Ureter (tissue), 1 donor: ENCODE measurements around the gene PIGZ. TPM values are rescaled to one million over a fixed set of nuclear protein-coding genes. Genes with fewer than 3 reads are reported as not detected.
A peak's percentile ranks its signal among the peaks of the same experiment; 100 is the strongest.

Source experiments
- DNase-seq: peaks from one replicate; pipeline ENCODE4 v3.0.0-alpha.2; 2020; ENCODE audit warnings: low spot score
- total RNA-seq: library from RNA; stranded (reverse); gene quantifications from one replicate; pipeline ENCODE4 v1.2.4, GENCODE V29; 2023
- donor health status: DM: yes; HTN: yes; CAD: no.

The PIGZ gene
- 16.3 TPM for total RNA-seq

DNA sequence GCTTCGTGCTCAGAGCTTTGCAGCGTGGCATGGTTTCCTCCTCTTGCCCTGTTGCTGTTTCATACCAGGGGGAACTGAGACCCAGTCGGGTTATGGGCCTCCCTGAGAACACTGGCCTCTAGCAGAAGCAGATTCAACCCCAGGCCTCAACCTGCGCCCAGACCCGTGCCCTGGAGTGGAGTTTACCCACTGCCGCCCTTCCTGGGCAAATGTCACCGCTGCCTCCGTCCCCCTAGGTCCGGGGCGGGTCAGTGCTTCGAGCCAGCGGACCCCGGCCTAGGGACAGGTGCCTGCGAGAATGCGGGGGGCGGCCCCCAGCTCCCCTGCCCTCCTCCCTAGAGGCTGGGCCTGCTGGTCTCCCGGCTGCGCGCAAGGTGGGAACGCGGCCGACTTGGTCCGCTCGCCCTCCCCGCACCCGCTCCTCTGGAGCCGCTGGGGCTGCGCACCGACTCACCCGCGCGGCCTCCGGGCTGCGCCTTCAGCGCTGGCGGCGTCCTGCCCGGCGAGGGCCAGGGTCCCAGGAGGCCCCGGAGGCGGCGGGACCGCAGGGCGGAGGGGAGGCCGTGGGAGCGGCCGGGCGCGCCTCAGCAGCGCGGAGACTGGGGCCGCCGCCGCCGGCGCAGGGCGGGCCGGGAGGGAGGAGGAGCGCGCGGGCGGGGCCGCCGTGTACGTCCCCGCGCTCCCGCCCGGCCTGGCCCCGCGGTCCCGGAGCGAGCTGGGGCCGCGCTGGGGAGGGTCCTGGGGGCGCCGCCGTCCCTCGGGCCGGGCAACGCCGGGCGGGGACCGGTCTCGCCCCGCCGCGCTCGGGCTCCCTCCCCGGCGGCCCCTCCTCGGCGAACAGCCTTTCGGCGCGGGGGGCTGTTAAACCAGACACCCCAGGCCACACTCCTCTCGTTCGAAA is at the start of gene PIGZ:
Gene PIGZ, minus strand, starts transcription at position 601 of the 901 bp plus-strand sequence. CDS start 16,802 bp downstream, outside the sequence.
- DNase-seq: no peak

- DNase-seq: no peak
Observed at GRCh38 chr3:197017003-197017402, 48.4 kb upstream of the PIGZ start.

DNA sequence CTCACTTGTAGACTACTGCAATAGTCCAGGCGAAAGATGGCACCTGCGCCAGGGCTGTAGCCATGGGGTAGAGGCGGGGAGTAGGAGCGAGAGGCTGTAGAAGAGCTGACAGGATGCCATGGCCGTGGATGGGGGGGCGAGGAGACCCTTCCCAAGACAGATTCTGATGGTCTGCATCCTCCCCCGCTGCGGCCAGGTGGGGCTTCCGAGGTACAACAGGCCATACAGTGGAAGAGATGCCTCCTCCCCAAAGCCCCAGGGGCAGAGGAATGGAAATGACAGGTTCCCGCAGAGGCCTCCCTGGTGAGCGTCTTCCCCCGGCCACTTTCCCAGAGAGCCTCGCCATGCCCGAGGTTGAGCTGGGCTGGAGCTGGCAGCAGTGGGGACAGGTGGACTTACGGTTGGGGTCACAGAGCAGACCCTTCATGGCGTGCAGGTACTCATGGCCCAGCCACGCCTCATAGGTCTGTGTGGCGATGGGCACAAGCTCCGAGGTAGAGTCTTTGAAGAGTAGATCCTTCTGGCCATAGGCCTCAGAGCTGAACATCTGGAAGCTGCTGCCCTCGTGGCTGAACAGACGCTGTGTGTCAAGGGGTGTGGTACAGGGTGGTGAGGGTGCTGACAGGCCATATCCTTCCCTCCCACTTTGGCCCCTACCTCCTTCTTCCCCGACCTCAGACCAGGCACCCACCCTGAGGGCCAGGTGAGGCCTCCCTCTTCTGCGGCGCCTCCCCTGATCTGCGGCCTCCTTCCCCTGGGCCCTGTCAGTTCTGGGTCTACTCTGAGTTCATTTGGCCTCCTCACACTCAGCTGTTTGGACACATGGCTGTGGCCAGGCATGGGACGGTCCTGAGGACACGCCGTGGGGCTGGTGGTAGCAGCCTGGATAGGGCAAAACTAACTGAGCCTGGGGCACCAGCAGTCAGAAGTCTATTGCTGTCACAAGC is 47.4 kb upstream of the PIGZ start:
- DNase-seq: no peak

DNA sequence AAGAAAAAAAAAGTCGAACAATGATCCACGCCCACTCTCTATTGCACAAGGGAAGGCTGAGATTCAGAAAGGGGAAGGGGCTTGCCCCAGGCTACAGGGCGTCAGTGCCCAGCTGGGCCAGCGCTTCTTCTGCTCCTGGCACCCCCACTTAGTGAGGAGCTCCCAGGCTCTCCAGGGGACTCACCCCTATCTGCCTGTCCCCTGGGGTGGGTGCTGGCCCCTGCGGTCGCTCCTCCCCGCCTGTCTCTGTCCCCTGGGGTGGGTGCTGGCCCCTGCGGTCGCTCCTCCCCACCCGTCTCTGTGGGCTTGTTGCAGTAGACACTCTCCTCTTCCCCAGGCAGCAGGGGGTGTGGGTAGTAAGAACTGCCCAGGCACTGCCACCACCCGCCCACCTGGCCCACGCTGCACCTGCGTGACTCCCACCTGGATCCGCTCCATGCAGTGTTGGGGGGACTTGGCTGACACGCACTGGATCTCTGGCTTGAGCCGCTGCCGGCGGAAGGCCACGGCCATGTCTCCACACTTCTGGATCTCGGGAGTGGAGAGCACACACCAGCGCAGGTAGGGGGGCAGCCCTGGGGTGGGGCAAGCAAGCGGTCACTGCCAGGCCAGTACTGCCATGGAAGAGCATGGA is 46.4 kb upstream of the PIGZ start:
- DNase-seq: no peak

GRCh38 chr3:197014024-197014423 is 45.4 kb upstream of the PIGZ start:
- DNase-seq: no peak

DNA sequence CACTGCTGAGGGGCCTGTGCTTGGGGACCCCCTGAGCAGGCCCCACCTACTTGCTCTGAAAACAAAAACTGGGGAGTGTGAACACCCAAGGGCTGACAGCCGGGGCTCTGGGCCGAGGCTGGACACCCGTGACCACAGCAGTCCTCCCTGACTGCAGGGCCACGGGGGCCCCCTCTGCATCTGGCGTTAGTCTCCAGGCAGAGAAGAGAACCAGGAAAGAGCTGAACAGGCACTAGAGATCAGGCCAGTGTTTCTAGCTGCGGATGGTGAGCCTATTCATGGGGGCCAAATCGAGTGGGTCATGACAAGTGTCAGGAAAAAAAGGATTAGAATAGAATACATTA is 43.9 kb upstream of the PIGZ start:
- no peak for DNase-seq

DNA sequence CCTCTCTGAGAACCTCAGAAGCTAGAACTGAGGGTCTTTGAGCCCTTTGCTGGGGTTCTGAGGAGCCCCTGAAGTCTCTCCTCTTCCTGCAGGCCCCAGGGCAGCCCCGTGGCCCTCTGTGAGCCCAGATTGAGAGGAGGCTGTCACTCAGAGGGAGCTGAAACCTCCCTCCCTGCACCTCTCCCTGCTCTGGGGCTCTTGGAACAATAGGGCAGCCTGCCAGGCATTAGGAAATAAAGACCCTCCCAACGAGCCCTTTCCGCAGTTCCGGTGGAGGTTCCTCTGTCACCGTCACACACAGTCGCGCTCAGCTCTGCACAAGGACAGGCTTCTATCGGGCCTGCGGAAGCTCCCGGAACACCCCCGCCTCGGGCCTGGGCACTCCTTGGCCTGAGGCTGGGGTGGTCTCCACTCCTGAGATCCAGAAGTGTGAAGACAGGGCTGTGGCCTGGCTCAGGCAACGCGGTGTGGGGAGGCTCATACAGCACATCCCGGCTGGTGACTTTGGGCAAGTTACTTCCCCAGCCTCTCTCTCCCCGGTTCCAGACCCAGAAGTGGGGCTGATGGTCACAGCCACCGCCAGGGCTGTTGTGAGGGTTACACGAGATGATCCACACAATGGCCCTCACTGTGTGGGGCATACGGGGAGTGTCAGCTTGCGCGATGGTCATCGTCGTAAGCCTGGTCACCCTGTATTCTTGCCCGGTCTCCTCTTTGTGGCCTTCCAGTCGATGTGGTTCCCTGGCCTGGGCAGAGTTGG is 43.3 kb upstream of the PIGZ start:
- DNase-seq: no peak

- no peak for DNase-seq
Observed at GRCh38 chr3:197010556-197011351, 42.1 kb upstream of the PIGZ start.

GRCh38 chr3:197009532-197010019 is 40.9 kb upstream of the PIGZ start:
- no peak for DNase-seq

DNA sequence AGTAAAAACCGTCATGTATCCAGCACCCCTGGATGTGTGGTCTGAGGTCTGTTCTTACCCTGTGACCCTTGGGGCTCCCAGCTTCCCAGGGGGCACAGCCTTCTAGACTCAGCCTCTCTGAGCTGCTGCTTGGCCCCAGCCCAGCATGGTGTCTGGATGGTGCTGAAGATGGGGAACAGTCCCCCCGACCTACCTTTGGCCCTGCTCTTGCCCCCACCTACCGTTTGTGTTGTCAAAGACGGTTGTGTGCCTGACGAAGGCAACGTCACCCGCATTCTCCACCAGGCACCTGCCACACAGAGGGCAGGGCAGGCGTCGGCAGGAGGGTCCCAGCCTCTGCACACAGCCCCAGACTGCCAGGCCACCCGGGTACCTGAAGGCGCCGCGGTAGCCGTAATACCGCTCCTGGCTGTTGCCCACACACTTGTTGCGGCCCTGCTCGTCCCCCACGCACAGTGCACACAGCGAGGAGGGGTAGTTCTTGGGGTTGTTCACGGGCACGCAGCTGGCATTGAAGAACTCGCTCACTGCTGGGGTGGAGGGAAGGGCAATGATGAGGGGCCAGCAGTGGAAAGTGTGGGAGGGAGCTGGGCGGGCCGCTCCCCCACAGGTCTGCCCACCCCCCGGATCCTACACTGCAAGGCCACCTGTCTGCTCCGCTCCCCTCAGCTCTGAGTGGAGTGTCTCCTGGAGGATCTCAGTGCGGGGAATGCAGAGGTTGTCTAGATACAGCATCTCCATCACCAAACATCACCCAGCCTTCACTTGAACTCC is 40.0 kb upstream of the PIGZ start:
- no peak for DNase-seq

- no peak for DNase-seq
Observed at GRCh38 chr3:197007953-197008352, 39.3 kb upstream of the PIGZ start.

GRCh38 chr3:197007296-197007940 is 38.8 kb upstream of the PIGZ start:
- DNase-seq: no peak

DNA sequence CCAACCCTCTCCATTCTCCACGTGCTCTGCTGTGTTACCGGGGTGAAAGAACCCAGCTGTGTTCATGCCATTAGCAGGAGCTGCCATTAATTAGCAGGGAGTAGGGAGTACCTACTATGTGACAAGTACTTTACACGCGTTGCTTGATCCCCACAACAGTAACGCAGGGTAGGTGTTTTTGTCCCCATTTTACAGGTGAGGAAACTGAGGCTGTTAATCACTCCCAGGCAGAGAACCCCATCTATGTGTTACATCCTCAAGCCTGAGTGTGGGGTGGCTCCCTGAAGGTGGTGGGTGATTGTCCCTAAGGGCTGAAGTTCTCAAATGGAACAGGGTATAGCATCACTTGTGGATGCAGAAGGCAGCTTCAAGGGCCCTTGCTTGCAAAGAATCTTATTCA is 38.2 kb upstream of the PIGZ start:
- DNase-seq: no peak

DNA sequence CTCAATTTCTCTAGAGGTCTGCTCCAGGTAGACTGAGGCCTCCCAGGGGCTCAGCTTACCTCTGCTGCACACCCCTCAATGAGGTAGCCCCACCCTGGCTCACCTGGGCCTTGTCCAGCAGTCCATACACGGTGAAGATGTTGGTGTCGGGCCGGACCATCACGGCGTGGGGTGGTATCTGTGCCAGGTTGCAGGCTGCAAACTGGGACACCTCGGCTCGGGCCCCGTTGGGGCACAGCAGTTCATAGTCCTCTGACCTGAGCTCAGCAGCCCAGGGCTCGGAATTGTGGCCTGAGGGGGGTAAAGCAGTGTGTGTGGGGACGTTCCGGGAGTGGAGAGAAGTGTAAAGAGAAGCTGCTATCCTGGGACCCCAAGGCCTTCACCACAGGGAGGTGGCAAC is 37.8 kb upstream of the PIGZ start:
- no peak for DNase-seq

DNA sequence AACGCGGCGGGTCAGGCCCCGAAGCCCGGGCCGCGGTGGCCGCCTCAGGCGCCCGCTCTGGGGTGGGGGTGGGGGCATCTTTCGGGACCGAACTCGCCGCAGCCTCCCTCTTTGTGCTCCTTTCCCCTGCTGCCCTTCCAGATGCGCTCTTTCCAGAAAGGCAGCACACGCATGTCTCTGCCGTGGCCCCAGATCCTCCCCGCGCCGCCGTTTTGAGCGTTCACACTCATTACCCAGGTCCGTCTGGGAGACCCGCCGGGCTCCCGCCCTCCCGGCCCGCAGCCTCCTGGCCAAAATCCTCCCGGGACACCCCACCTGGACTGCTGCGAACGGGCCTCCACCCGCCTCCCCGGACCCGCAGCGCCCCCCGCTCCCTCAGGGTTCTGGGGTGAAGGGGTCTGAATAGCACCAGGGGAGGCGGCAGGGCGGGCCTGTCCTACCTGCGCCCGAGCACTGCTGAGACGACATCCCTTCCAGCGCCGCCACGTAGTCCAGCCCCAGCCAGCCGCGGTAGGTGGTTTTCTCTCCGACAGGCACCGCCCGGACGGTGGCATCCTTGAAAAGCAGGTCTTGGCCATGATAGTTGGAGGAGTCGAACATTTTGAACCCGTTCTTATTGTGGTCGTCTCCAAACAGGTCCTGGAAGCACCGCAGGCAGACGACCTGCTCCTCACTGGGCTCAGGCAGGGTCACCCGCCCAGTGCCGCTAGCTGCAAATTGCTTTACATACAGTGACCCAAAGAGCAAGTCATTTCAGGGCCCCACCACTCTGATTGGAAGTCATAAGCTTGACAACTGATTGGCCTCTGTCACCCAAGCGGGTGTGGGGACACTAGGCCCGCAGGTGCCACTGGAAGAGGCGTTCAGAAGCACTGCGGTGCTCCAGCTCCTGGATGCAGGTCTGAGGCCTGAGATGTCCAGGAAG is 35.1 kb upstream of the PIGZ start:
- DNase-seq: no peak

DNA sequence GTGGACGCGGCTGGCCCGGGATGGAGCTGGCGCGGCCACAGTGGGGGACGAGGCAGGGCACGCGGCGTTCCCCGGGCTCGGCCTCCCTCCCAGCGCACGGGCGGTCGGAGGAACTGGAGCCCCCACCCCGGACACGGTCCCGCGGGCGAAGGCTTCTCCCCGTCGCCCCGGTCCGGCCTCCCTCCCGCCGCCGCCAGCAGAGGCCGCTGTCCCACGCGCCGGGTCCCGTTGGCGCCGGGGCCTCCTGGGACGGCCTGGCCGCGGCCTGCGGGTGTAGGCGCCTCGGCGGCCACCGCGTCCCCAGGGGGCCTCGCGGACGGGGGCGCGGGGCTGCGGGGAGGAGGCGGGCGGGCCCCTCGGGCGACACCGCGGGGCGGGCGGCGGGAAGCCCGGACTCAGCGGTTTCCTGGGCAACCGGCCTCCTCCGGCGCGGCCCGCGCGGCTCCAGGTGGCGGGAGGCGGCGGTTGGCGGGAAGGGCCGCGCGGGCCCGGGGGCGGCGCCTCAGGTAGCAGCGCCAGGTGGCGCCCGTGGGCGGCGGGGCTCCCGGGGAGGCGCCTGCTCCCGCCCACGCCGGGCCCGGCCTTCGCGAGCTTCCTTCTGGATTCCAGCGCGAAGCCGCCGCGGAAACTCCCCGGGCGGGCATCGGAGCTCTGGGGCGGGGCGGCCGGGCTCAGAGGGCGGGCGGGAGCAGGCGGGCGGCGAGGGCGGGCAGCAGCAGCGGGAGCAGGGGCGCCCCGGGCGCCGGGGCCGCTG is 34.2 kb upstream of the PIGZ start:
- peak; percentile 84 for DNase-seq

DNA sequence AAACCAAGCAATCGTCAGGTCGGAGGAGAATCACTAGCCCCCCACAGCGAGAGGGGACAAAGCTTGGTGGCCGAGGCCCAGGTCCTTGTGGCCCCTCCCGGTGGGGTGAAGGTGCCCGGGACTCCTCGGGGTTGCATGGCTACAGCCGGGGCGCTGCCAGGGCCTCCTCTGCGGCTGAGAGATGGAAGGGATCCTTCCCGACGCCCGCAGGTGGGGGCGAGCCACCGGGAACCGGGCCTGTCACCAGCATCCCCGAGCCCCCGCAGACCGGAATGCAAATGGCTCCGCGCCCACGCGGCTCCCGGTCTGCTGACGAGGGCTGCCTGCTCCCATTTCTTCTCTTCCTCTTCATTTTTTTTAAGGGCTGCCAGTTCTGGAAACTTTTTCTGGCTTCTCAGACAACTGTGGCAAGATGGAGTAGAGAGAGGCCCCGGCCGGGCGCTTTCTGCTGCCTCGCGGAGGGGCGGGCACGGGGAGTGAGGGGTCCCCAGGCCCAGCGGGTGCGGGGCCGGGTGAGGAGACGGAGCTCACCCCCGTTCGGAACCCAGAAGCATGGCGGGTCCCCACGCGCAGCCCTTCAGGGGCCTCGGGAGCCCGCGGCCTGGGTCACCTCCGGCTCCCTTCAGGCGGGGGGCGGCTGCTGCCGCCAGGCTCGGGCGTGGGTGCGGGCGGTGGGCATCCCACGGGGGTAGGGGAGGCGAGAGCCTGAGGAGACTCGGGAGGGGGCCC is 33.5 kb upstream of the PIGZ start:
- no peak for DNase-seq
